Measurements from ENCODE around the gene MFSD11. TPM values are rescaled to one million over a fixed set of nuclear protein-coding genes. Genes with fewer than 3 reads are reported as not detected.
A peak's percentile ranks its signal among the peaks of the same experiment; 100 is the strongest.
"Not testable (repeated sequence)": the region's sequence is repeated elsewhere in the genome, so short reads cannot be mapped to it uniquely, and the experiment has no call there.

Gene MFSD11
- total RNA-seq, 1 experiment from 2014 or later = 34.3 TPM

DNA sequence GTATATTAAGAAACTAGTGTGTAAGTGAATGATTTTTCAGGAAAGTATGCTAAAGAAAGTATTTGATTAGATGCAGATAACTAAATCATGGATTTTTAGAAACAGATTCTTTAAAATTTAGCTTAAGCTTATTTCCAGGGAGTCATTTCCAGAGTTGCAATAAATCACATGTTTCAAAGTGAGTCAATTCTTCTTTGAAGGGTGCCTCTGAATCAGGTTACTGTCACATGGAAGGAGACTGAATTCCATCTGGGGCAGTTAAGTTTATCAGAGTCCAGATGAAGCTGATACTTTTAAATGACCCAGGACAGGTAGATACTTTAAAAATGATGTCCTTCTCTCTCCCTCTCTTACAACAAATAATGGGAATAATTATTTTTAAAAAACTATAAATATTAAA is 5.0 kb downstream of the MFSD11 start:
- H3K4me1 ChIP-seq (ENCODE audit: low read length) = peaks cover 15% of the 10 kb centered on the region
- H4K20me1 ChIP-seq (ENCODE audit: insufficient read depth, low read depth, low read length) = no peaks in the 10 kb centered on the region
- peaks cover 18% of the 10 kb centered on the region for H3K36me3 ChIP-seq (ENCODE audit: insufficient read depth, low read length)
- DNase-seq = peak; percentile 32
- H2AFZ ChIP-seq (ENCODE audit: low read length) = no peak overlapping the region
- H3K79me2 ChIP-seq (ENCODE audit: low read length) = peaks cover 14% of the 10 kb centered on the region
- H3K27me3 ChIP-seq (ENCODE audit: low read length) = no peaks in the 10 kb centered on the region
- no peaks in the 10 kb centered on the region for H3K9me3 ChIP-seq (ENCODE audit: low read length)
- H3K27ac ChIP-seq (ENCODE audit: low read length) = no peak overlapping the region
- no peak overlapping the region for H3K4me3 ChIP-seq (ENCODE audit: low read length)
- H3K4me2 ChIP-seq (ENCODE audit: low read depth, low read length, poor library complexity, severe bottlenecking) = no peak overlapping the region
- no peak overlapping the region for H3K9ac ChIP-seq (ENCODE audit: low read length)
- H3K9me2 ChIP-seq (replicated peaks; ENCODE audit: insufficient read depth, low read length) = no peaks in the 10 kb centered on the region

DNA sequence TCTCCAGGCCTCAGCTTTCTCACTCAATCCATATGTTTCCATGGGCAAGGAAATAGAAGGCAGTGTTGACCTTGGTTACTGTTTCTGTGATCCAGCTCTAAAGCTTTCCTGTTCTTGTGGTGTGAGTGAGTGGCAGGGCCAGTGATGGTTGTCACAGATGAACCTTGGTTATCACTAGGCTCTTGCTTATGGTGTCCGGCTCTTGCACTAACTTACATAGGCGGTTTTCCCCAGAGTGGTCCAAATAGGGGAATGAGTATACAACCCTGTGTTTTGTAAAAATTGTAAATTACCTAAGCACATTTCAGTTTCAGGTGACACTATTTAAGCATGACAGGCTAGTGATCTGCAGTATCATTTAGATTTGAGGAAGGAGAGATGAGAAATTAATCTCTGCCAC is 6.8 kb downstream of the MFSD11 start:
- no peak for DNase-seq
- Histone ChIP-seq H3K4me2 (ENCODE audit: low read depth, low read length, poor library complexity, severe bottlenecking) (no peak overlapping the region), H3K79me2 (ENCODE audit: low read length) (no peaks in the 10 kb centered on the region), H3K4me3 (ENCODE audit: low read length) (no peak overlapping the region), H2AFZ (ENCODE audit: low read length) (no peak overlapping the region), H4K20me1 (ENCODE audit: insufficient read depth, low read depth, low read length) (no peaks in the 10 kb centered on the region), H3K9ac (ENCODE audit: low read length) (no peak overlapping the region), H3K27ac (ENCODE audit: low read length) (no peak overlapping the region), H3K36me3 (ENCODE audit: insufficient read depth, low read length) (peaks cover 20% of the 10 kb centered on the region), H3K4me1 (ENCODE audit: low read length) (peaks cover 4% of the 10 kb centered on the region; the same call in 1 of the 2 replicates), H3K9me2 (replicated peaks; ENCODE audit: insufficient read depth, low read length) (no peaks in the 10 kb centered on the region), H3K9me3 (ENCODE audit: low read length) (no peaks in the 10 kb centered on the region), H3K27me3 (ENCODE audit: low read length) (no peaks in the 10 kb centered on the region)

DNA sequence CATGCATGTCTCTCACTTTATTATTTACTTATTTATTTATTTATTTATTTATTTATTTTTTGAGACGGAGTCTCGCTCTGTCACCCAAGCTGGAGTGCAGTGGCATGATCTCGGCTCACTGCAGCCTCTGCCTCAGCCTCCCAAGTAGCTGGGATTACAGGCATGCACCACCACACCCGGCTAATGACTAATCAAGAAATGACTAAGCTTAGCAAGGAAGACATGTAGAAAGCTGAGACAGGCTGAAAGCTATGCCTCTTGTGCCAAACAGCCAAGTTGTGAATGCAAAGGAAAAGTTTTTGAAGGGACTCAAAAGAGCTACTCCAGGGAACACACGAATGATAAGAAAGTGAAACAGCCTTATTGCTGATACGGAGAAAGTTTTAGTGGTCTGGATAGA is 7.9 kb downstream of the MFSD11 start:
- H3K9me2 ChIP-seq (replicated peaks; ENCODE audit: insufficient read depth, low read length); H2AFZ ChIP-seq (ENCODE audit: low read length); H3K27ac ChIP-seq (ENCODE audit: low read length); H3K4me1 ChIP-seq (ENCODE audit: low read length); DNase-seq; H3K79me2 ChIP-seq (ENCODE audit: low read length); H3K4me2 ChIP-seq (ENCODE audit: low read depth, low read length, poor library complexity, severe bottlenecking); H3K9me3 ChIP-seq (ENCODE audit: low read length); H3K27me3 ChIP-seq (ENCODE audit: low read length); H3K9ac ChIP-seq (ENCODE audit: low read length); H4K20me1 ChIP-seq (ENCODE audit: insufficient read depth, low read depth, low read length); H3K4me3 ChIP-seq (ENCODE audit: low read length): not testable (repeated sequence)
- H3K36me3 ChIP-seq (ENCODE audit: insufficient read depth, low read length) = peaks cover 20% of the 10 kb centered on the region

DNA sequence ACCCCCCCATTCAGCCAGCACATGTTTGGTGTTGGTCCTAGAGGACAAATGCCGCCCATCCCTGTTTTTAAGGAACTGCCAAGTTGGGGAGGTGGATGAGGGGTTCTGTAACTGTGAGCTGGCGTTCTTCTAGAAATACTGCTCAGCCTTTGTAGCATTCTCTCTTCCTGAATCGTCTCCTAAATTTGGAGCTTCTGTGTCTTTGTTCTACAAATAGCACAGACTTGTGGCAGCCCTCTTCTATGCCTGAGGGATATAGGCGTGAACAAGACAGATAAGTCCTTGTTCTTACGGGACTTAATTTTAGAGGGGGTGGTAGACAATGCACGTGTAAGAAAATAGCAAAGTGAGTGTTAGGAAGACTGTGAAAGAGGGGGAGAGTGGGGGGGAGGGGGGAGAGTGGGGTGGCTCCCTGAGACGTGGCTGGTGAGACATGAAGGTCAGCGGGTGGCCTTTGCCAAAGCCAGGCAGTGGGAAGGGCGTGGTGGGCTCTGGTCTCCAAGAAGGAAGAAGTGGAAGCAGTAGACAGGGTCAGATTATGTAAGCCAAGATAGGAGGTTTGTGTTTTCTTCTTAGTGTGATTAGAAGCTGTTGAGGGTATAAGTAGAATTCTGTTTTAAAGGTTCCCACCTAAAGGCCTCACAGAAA is 9.9 kb downstream of the MFSD11 start:
- H3K4me3 ChIP-seq (ENCODE audit: low read length) = no peak overlapping the region
- H3K27ac ChIP-seq (ENCODE audit: low read length) = no peak overlapping the region
- no peak overlapping the region for H3K4me2 ChIP-seq (ENCODE audit: low read depth, low read length, poor library complexity, severe bottlenecking)
- H3K79me2 ChIP-seq (ENCODE audit: low read length) = no peaks in the 10 kb centered on the region
- no peak overlapping the region for H2AFZ ChIP-seq (ENCODE audit: low read length)
- no peaks in the 10 kb centered on the region for H3K4me1 ChIP-seq (ENCODE audit: low read length)
- no peaks in the 10 kb centered on the region for H3K9me3 ChIP-seq (ENCODE audit: low read length)
- H3K9ac ChIP-seq (ENCODE audit: low read length) = no peak overlapping the region
- no peaks in the 10 kb centered on the region for H4K20me1 ChIP-seq (ENCODE audit: insufficient read depth, low read depth, low read length)
- no peaks in the 10 kb centered on the region for H3K9me2 ChIP-seq (replicated peaks; ENCODE audit: insufficient read depth, low read length)
- DNase-seq = peak; percentile 15
- H3K27me3 ChIP-seq (ENCODE audit: low read length) = no peaks in the 10 kb centered on the region
- peaks cover 20% of the 10 kb centered on the region for H3K36me3 ChIP-seq (ENCODE audit: insufficient read depth, low read length)

GRCh38 chr17:76748657-76749056 is 10.7 kb downstream of the MFSD11 start:
- DNase-seq = no peak
- Histone ChIP-seq H3K9ac (ENCODE audit: low read length) (no peak overlapping the region), H4K20me1 (ENCODE audit: insufficient read depth, low read depth, low read length) (no peaks in the 10 kb centered on the region), H3K9me2 (replicated peaks; ENCODE audit: insufficient read depth, low read length) (no peaks in the 10 kb centered on the region), H3K4me3 (ENCODE audit: low read length) (no peak overlapping the region), H3K4me1 (ENCODE audit: low read length) (no peaks in the 10 kb centered on the region), H3K27me3 (ENCODE audit: low read length) (no peaks in the 10 kb centered on the region), H3K79me2 (ENCODE audit: low read length) (no peaks in the 10 kb centered on the region), H3K9me3 (ENCODE audit: low read length) (no peaks in the 10 kb centered on the region), H3K4me2 (ENCODE audit: low read depth, low read length, poor library complexity, severe bottlenecking) (no peak overlapping the region), H2AFZ (ENCODE audit: low read length) (no peak overlapping the region), H3K36me3 (ENCODE audit: insufficient read depth, low read length) (peaks cover 20% of the 10 kb centered on the region), H3K27ac (ENCODE audit: low read length) (no peak overlapping the region)

DNA sequence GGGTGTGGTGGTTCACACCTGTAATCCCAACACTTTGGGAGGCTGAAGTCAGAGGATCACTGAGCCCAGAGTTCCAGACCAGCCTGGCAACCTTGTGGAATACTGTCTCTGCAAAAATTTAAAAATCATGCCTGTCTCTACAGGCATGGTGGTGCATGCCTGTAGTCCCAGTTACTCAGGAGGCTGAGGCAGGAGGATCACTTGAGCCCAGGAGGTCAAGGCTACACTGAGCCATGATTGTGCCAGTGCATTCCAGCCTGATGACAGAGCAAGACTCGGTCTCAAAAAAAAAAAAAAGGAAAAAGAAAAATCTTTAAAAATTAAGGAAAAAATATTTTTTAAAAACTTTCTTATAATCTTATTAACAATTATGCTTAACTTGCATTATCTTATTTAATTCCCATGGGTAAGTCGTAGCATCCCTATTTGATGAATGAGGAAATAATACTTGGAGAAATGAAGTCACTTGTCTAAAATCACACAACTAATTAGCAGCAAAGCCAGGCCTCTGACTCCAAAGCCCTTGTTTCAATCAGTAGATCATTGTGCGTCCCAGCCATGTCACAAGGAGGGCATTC is 13.6 kb downstream of the MFSD11 start:
- no peak for DNase-seq
- Histone ChIP-seq H3K9me3 (ENCODE audit: low read length) (no peaks in the 10 kb centered on the region), H3K27ac (ENCODE audit: low read length) (no peak overlapping the region), H3K27me3 (ENCODE audit: low read length) (no peaks in the 10 kb centered on the region), H4K20me1 (ENCODE audit: insufficient read depth, low read depth, low read length) (no peaks in the 10 kb centered on the region), H3K4me3 (ENCODE audit: low read length) (no peak overlapping the region), H3K36me3 (ENCODE audit: insufficient read depth, low read length) (peaks cover 4% of the 10 kb centered on the region; the same call in 1 of the 2 replicates), H3K9ac (ENCODE audit: low read length) (no peak overlapping the region), H3K4me1 (ENCODE audit: low read length) (no peaks in the 10 kb centered on the region), H3K79me2 (ENCODE audit: low read length) (no peaks in the 10 kb centered on the region), H3K4me2 (ENCODE audit: low read depth, low read length, poor library complexity, severe bottlenecking) (no peak overlapping the region), H3K9me2 (replicated peaks; ENCODE audit: insufficient read depth, low read length) (no peaks in the 10 kb centered on the region), H2AFZ (ENCODE audit: low read length) (no peak overlapping the region)

- Histone ChIP-seq H3K9me3 (ENCODE audit: low read length) (no peaks in the 10 kb centered on the region), H2AFZ (ENCODE audit: low read length) (no peak overlapping the region)
Measured at GRCh38 chr17:76752006-76752405, 14.1 kb downstream of the MFSD11 start.

GRCh38 chr17:76753061-76753961 is 15.4 kb downstream of the MFSD11 start:
- peak; percentile 33 for DNase-seq
- H3K4me2 ChIP-seq (ENCODE audit: low read depth, low read length, poor library complexity, severe bottlenecking) = no peak overlapping the region
- no peaks in the 10 kb centered on the region for H4K20me1 ChIP-seq (ENCODE audit: insufficient read depth, low read depth, low read length)
- H3K9ac ChIP-seq (ENCODE audit: low read length) = no peak overlapping the region
- no peaks in the 10 kb centered on the region for H3K4me1 ChIP-seq (ENCODE audit: low read length)
- H3K27ac ChIP-seq (ENCODE audit: low read length) = no peak overlapping the region
- H3K4me3 ChIP-seq (ENCODE audit: low read length) = no peak overlapping the region
- H2AFZ ChIP-seq (ENCODE audit: low read length) = no peak overlapping the region
- H3K9me3 ChIP-seq (ENCODE audit: low read length) = no peaks in the 10 kb centered on the region
- no peaks in the 10 kb centered on the region for H3K79me2 ChIP-seq (ENCODE audit: low read length)
- H3K27me3 ChIP-seq (ENCODE audit: low read length) = no peaks in the 10 kb centered on the region
- no peaks in the 10 kb centered on the region for H3K9me2 ChIP-seq (replicated peaks; ENCODE audit: insufficient read depth, low read length)
- H3K36me3 ChIP-seq (ENCODE audit: insufficient read depth, low read length) = peaks cover 3% of the 10 kb centered on the region; the same call in 1 of the 2 replicates

More at GRCh38 chr17:76752006-76752405, 14.1 kb downstream of the MFSD11 start:
- Histone ChIP-seq H3K36me3 (ENCODE audit: insufficient read depth, low read length) (peaks cover 3% of the 10 kb centered on the region; the same call in 1 of the 2 replicates), H3K9ac (ENCODE audit: low read length) (no peak overlapping the region), H3K27ac (ENCODE audit: low read length) (no peak overlapping the region), H3K9me2 (replicated peaks; ENCODE audit: insufficient read depth, low read length) (no peaks in the 10 kb centered on the region), H3K27me3 (ENCODE audit: low read length) (no peaks in the 10 kb centered on the region), H4K20me1 (ENCODE audit: insufficient read depth, low read depth, low read length) (no peaks in the 10 kb centered on the region), H3K4me2 (ENCODE audit: low read depth, low read length, poor library complexity, severe bottlenecking) (no peak overlapping the region), H3K4me3 (ENCODE audit: low read length) (no peak overlapping the region), H3K4me1 (ENCODE audit: low read length) (no peaks in the 10 kb centered on the region), H3K79me2 (ENCODE audit: low read length) (no peaks in the 10 kb centered on the region)
- DNase-seq = peak; percentile 21
